Measurements from ENCODE around the gene CYYR1.

Gene CYYR1

DNA sequence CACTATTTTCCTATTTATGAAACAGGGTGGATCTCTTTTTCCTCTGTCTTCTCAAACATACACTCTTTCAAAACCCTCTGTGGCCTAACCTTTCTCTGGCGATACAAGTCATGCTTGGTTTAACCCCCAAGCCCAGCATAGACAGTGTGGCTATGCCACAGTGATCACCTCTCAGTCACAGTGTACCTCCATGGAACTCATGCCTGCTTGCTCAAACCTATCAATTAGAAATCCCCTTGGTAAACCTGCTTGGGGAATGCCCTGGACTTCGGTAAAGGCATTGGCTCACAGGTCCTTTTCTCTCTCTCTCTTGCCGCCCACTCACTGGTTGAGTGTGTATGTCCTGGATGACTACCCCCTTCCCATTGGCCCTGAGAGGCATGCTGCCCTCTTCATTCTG, 147.5 kb downstream of the CYYR1 start:
- DNase-seq, result no peak

DNA sequence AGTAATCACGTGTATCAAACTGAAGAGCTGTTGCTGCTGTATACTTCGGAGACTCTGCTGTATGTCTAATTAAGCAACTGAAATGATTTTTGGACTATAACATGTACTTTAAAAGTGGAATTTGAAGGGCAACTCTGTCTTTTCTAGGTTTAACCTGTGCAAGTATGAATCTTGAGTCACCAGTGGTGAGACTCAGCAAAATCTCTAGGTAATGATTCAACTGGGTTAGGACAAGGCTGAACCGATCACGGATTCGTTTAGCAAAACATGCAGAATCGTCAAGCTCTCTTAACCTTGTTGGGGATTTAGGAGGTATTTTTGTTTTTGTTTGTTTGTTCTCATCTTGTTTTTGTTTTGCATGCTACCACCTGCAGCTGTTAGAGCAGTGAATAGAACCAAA, 149.6 kb downstream of the CYYR1 start:
- no peak for DNase-seq

DNA sequence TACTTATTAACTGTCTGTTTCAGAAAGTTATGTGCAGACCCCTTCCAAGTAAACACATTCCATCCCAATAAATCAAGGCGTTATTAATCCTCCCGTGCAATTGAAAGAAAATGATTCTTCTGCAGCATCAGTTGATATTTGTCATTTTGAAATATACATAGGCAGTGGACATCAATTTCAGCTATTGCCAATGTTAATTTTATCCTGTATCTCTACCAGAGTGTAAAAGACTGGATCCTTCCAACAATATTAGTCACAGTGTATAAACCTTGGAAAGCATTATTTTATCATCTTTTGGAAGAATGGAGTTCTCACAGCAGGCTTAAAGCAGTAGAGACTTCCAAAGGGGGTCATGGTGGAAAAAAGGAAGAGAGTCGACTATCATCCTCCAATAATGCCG, 150.4 kb downstream of the CYYR1 start:
- no peak for DNase-seq

DNA sequence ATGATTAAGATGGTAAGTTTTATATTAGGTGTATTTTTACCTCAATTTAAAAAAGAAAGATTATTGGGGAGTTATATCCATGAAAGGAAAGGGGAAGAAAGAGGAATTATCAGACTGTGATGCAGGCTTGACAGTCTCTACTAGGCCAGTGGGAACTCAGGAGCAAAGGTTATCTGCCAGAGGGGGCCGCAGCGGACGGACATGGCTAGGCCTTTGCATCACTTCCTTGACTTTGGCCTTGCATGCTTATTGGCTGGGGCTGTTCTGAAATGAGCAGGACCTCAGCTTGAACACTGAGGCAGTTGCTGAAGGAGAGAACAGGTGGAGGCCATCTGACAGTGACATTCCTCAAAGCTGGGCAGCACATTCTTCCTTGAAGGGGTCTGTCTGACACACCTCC, 150.9 kb downstream of the CYYR1 start:
- DNase-seq, result no peak

DNA sequence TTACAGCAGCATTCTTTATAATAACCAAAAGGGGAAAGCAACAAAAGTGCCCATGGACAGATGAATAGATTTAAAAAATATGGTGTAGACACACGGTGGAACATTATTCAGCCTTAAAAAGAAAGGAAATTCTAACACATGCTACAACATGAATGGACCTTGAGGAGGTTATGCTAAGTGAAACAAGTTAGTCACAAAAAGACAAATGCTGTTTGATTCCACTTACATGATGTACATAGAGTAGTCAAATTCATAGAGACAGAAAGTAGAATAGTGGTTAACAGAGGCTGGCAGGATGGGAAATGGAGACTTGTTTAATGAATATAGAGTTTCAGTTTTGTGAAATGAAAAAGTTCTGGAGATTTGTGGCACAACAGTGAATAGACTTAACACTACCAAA, 151.4 kb downstream of the CYYR1 start:
- no peak for DNase-seq

All from CD4-positive, alpha-beta T cell treated with Interleukin-4 for 1 hour (primary cell).